Upper lobe of left lung (tissue), 6 donors: ENCODE measurements around the gene TAS1R1. TPM values are rescaled to one million over a fixed set of nuclear protein-coding genes. Genes with fewer than 3 reads are reported as not detected.

Experiments used
- ATAC-seq, 2 donors: fragments of 200-7000 bp; cut with Tn5 transposase; one replicate each; pipeline ENCODE4 v1.9.1; 2022; ENCODE audit warnings: mild to moderate bottlenecking in 2 of 2, moderate library complexity in 2 of 2; ENCODE audit not compliant: low FRiP score in 2 of 2
- DNase-seq, 2 donors: peaks; one replicate each; pipeline ENCODE4 v3.0.0-alpha.2; 2019 to 2020
- H3K27ac ChIP-seq, 4 donors: fragments of 200-600 bp; sonication (generic); one replicate each; pipeline ENCODE4 v1.5.1; 2016 to 2019
- H3K27me3 ChIP-seq, 4 donors: fragments of 200-600 bp; sonication (generic); one replicate each; pipeline ENCODE4 v1.5.1; 2017 to 2019
- H3K36me3 ChIP-seq, 4 donors: fragments of 200-600 bp; sonication (generic); one replicate each; pipeline ENCODE4 v1.5.1; 2016 to 2019
- H3K4me1 ChIP-seq, 4 donors: fragments of 200-600 bp; sonication (generic); one replicate each; pipeline ENCODE4 v1.5.1; 2018 to 2019
- H3K4me3 ChIP-seq, 4 donors: fragments of 200-600 bp; sonication (generic); one replicate each; pipeline ENCODE4 v1.5.1; 2017 to 2019; ENCODE audit warnings: mild to moderate bottlenecking in 2 of 4, moderate library complexity in 1 of 4
- H3K9me3 ChIP-seq, 4 donors: fragments of 200-600 bp; sonication (generic); one replicate each; pipeline ENCODE4 v1.5.1; 2018 to 2019
- CTCF ChIP-seq, 6 experiments: fragments of 450-650 bp in 4 of 6; fragments of 200-600 bp in 2 of 6; sonication (generic) in 2 of 6; IDR thresholded peaks; one replicate each; pipeline ENCODE4 v1.5.1; 2016 to 2019; ENCODE audit warnings: antibody characterized with exemption in 6 of 6
- EP300 ChIP-seq, 4 donors: sonication (generic); formaldehyde crosslinking; IDR thresholded peaks; one replicate each; pipeline ENCODE4 v1.5.1; 2017; ENCODE audit warnings: antibody characterized with exemption in 4 of 4, control low read depth in 2 of 4
- POLR2A ChIP-seq, 4 donors: fragments of 450-650 bp; IDR thresholded peaks; one replicate each; pipeline ENCODE4 v1.5.1; 2016 to 2017; ENCODE audit warnings: antibody characterized with exemption in 4 of 4, mild to moderate bottlenecking in 2 of 4
- POLR2AphosphoS5 ChIP-seq, 2 donors: sonication (generic); formaldehyde crosslinking; IDR thresholded peaks; one replicate each; pipeline ENCODE4 v1.5.1; 2017; ENCODE audit warnings: antibody characterized with exemption in 2 of 2
- WGBS, 2 donors: methylation state at CpG; one replicate each; pipeline ENCODE4 v1.1.5; 2017 to 2018; 5-methylcytosine and 5-hydroxymethylcytosine counted together
- total RNA-seq, 6 donors: library from RNA; depleted of rRNA in 4 of 6; stranded (reverse); fragments of >200 nt in 4 of 6; gene quantifications; one replicate each; pipeline versions ENCODE4 v1.1.0 to v1.2.1, GENCODE V29; 2016 to 2021
- donor health status: DM: no; HTN: no; CAD: no; lungs with moderate emphysema.
- donor health status: DM: no; HTN: yes; CAD: no; lungs with severe emphysema.

TAS1R1 gene
- total RNA-seq, 6 donors from 2014 or later = 0.11 to 0.15 TPM; not detected in 4

GRCh38 chr1:6594977-6595740, 40.1 kb downstream of the TAS1R1 start:
- Histone ChIP-seq H3K27me3 (no peaks in the 10 kb centered on the region), H3K27ac (no peak overlapping the region), H3K4me3 (no peak overlapping the region), H3K36me3 (peaks cover 33 to 91% (median 73%) of the 10 kb centered on the region in 4 donors), H3K9me3 (no peaks in the 10 kb centered on the region), H3K4me1 (peaks cover 32 to 58% (median 36%) of the 10 kb centered on the region in 4 donors)
- 87 to 93% methylated on average over 4 to 11 of the region's 11 CpGs for WGBS, 2 donors
- DNase-seq = no peak
- ATAC-seq = no peak
- TF ChIP-seq EP300 (IDR thresholded peaks at IDR 0.05) = no peak
- TF ChIP-seq POLR2AphosphoS5 (IDR thresholded peaks at IDR 0.05) = no peak
- TF ChIP-seq CTCF (IDR thresholded peaks at IDR 0.05) = no peak
- no peak for TF ChIP-seq POLR2A (IDR thresholded peaks at IDR 0.05)

- H3K4me3 ChIP-seq = no peak overlapping the region
- peaks cover 33 to 79% (median 68%) of the 10 kb centered on the region in 4 donors for H3K36me3 ChIP-seq
- no peak for DNase-seq
- TF ChIP-seq POLR2A (IDR thresholded peaks at IDR 0.05) (no peak), POLR2AphosphoS5 (IDR thresholded peaks at IDR 0.05) (no peak), CTCF (IDR thresholded peaks at IDR 0.05) (no peak), EP300 (IDR thresholded peaks at IDR 0.05) (no peak)
- H3K27me3 ChIP-seq = no peaks in the 10 kb centered on the region
- H3K27ac ChIP-seq = no peak overlapping the region
- whole genome bisulfite sequencing, 2 donors = 71 to 72% methylated on average over 7 of the region's 7 CpGs
- no peaks in the 10 kb centered on the region for H3K9me3 ChIP-seq
- no peak for ATAC-seq
- peaks cover 35 to 66% (median 41%) of the 10 kb centered on the region in 4 donors for H3K4me1 ChIP-seq
Observed at GRCh38 chr1:6596351-6596750, 41.2 kb downstream of the TAS1R1 start.

GRCh38 chr1:6596886-6597776, 42.0 kb downstream of the TAS1R1 start:
- Histone ChIP-seq H3K4me1 (peaks cover 35 to 60% (median 41%) of the 10 kb centered on the region in 4 donors), H3K27ac (peak overlapping the region in 1 of 4 donors; percentile 96), H3K27me3 (no peaks in the 10 kb centered on the region), H3K36me3 (peaks cover 33 to 71% (median 63%) of the 10 kb centered on the region in 4 donors), H3K4me3 (no peak overlapping the region), H3K9me3 (no peaks in the 10 kb centered on the region)
- ATAC-seq = no peak
- TF ChIP-seq POLR2A (IDR thresholded peaks at IDR 0.05) (no peak), CTCF (IDR thresholded peaks at IDR 0.05) (no peak), POLR2AphosphoS5 (IDR thresholded peaks at IDR 0.05) (no peak), EP300 (IDR thresholded peaks at IDR 0.05) (no peak)
- DNase-seq = peak in 1 of 2 donors; percentile 36
- 88 to 94% methylated on average over 8 to 14 of the region's 15 CpGs for WGBS, 2 donors

- TF ChIP-seq POLR2A (IDR thresholded peaks at IDR 0.05) = no peak
- TF ChIP-seq EP300 (IDR thresholded peaks at IDR 0.05) = no peak
- TF ChIP-seq POLR2AphosphoS5 (IDR thresholded peaks at IDR 0.05) = no peak
- no peak for TF ChIP-seq CTCF (IDR thresholded peaks at IDR 0.05)
- DNase-seq (no peak), ATAC-seq (no peak)
- WGBS, 2 donors = 95 to 100% methylated on average over 1 to 6 of the region's 6 CpGs
- no peaks in the 10 kb centered on the region for H3K9me3 ChIP-seq
- peak overlapping the region in 1 of 4 donors; percentile 96 for H3K27ac ChIP-seq
- peaks cover 33 to 65% (median 57%) of the 10 kb centered on the region in 4 donors for H3K36me3 ChIP-seq
- H3K4me3 ChIP-seq = no peak overlapping the region
- H3K4me1 ChIP-seq = peaks cover 35 to 60% (median 41%) of the 10 kb centered on the region in 4 donors
- H3K27me3 ChIP-seq = no peaks in the 10 kb centered on the region
Observed at GRCh38 chr1:6597777-6598131, 42.6 kb downstream of the TAS1R1 start.
